HG02571 (cell line): ENCODE results near the gene UGGT2.
"Not testable (repeated sequence)": the region's sequence is repeated elsewhere in the genome, so short reads cannot be mapped to it uniquely, and the experiment has no call there.

ENCODE experiments used
- ATAC-seq: cut with Tn5 transposase; IDR thresholded peaks from one replicate; pipeline ENCODE4 v1.9.1; 2021; ENCODE audit warnings: mild to moderate bottlenecking, moderate library complexity; ENCODE audit not compliant: unreplicated experiment

The UGGT2 gene

DNA sequence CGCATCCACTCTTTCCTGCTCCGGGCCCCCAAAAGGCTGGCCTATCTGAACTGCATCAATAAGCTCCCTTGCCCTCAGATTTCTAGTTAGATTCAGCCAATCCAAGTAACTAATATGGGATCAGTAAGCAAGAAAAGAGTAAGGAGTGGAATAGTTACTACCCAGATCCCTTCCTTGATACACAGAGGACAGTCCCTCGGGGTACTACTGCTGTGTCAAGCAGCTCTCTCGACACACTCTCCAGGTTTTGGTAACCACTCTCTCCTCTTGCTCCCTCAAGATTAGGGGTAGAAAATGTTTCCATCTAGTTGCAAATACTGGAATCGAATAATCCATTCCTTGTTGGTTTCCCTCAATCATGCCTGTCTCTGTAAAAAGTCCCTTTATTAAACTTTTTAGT lies 65.4 kb downstream of the UGGT2 start:
- no peak for ATAC-seq

DNA sequence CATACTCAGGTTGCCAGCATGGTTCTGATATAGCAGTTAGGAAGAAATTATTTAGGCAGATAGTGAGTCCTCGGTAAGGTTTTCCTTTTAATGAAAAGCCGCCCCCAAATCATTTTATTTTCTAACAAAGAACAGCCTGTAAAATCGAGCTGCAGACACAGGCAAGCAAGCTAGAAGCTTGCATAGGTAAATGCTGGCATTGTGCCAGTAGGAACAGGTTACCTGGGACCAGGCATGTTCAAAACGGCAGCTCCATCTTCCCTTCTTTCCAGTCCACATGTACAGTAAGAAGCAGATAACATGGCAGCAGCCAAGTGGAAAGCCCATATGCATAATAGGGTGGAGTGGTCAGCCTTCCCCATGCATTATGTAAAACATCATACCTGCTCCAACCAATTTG lies 71.1 kb downstream of the UGGT2 start:
- ATAC-seq = no peak

DNA sequence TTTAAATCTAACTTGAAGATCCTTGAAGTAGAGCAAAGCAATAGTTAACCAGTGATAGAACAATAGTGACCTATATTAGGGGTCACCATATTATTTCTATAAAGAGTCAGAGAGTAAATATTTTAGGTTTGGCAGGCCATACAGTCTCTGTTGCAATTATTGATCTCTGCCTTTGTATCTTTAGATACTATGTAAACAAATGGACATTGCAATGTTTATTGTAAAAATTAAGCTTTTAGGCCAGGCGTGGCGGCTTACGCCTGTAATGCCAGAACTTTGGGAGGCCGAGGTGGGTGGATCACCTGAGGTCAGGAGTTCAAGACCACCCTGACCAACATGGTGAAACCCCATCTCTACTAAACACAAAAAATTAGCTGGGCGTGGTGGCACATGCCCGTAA lies 80.5 kb downstream of the UGGT2 start:
- not testable (repeated sequence) for ATAC-seq

DNA sequence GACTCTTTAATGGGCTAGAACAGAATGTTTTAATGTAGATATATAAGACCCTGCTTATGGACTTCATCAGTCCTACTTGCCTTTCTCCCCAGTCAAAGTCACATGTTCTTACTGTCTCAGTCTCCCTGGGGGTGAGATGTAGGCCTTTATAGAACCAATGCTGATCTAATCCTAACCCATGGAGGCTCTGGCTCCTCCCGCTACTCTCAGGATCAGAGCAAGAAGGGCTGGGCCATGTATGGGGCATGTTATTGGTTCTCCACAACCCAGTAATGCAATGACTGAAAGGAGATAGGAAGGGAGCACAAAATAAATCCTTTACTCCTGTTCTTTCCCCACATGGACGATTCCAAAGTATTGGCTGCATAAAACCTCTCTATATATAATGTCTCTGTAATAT lies 82.3 kb downstream of the UGGT2 start:
- no peak for ATAC-seq

DNA sequence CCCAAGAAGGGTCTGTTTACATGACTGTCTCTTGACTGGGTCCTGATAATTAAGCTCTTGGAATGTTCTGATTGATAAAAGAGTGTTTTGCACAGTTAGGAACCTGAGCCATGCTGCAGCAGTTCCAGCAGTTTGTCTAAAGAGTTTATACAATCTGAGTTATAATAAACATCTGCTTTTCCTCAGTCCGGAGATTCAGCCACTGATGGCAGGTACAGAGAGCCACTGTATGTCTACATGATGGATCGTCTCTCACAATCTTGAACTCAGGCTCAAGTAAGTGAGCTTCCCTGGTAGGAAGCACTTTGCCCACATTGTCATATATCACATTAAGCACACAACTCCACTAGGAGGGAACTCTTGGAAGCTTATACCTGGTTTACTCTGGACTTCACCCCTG lies 84.3 kb downstream of the UGGT2 start:
- ATAC-seq = no peak

- no peak for ATAC-seq
These were observed 95.9 kb downstream of the UGGT2 start for GRCh38 chr13:95957331-95957730.

DNA sequence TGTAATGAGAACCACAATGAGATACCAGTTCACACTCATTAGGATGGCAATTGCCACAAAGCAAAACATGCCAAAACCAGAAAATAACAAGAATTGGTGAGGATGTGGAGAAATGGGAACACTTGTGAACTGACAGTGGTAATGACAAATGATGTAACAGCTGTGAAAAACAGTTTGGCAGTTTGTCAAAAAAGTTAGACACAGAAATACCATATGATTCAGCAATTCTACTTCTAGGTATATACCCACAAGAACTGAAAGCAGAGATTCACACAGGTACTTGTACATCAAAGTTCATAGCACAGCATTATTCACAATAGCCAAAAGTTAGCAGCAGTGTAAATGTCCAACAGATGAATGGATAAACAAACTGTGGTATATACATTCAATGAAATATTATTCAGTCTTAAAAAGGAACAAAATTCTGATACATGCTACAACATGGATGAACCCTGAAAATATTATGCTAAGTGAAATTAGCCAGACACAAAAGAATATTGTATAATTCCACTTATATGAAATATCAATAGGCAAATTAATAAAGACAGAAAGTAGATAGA lies 96.5 kb downstream of the UGGT2 start:
- no peak for ATAC-seq

DNA sequence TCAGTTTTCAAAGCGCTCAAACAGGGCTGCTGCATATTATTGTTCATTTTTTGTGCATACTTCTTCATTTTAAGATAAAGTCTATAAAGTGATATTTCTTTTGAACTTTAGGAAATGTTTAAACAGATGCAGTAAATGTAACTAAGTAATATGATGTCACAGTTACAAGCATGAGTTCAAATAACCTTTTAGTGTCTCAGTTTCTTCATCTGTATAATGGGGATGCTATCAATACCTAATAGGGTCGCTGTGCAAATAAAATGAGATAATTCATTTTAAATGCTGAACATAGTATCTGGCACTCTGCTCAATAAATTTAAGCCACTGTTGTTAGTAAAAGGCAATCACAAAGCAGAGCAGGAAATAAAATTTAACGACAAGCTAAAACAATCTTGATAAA lies 97.5 kb downstream of the UGGT2 start:
- ATAC-seq = no peak

DNA sequence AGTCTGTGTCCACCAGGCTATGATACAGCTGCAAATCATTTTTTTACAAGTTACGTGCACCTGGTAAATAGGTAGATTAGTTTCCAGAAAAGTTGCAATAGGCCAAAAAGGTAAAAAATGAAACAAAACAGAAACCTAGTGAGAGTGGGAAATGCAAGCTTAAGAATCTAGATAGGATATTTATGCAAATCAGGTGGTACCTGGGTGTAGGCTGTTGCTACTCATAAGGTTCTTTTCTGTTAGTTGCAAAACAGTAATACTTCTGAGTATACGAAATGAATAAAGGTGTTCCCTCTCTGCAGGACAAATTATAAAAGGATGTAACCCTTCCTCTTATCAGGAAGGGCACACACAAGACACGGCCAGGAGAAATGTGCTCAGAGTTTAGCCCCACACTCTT lies 97.9 kb downstream of the UGGT2 start:
- ATAC-seq = peak; percentile 83

DNA sequence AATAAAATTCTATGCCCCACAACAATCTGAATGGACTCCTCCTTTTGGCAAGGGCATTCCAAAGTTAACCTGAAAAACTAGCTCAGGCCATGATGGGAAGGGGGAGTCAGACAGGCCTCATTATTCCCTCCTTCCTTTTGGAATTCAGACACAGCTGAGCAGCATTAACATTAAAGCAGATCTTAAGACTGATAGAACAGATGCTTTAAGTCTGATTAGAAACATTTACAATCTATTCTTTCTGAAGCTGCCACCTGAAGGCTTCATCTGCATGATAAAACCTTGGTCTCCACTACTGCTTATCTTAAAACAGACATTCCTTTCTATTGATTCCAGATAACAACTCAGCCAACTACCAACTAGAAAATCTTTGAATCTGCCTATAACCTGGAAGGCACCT lies 98.9 kb downstream of the UGGT2 start:
- no peak for ATAC-seq

- no peak for ATAC-seq
These were observed 103.1 kb downstream of the UGGT2 start for GRCh38 chr13:95950103-95950502.

- no peak for ATAC-seq
These were observed 104.5 kb downstream of the UGGT2 start for GRCh38 chr13:95948656-95949055.

GRCh38 chr13:95937714-95938320 lies 115.4 kb downstream of the UGGT2 start:
- ATAC-seq = no peak

DNA sequence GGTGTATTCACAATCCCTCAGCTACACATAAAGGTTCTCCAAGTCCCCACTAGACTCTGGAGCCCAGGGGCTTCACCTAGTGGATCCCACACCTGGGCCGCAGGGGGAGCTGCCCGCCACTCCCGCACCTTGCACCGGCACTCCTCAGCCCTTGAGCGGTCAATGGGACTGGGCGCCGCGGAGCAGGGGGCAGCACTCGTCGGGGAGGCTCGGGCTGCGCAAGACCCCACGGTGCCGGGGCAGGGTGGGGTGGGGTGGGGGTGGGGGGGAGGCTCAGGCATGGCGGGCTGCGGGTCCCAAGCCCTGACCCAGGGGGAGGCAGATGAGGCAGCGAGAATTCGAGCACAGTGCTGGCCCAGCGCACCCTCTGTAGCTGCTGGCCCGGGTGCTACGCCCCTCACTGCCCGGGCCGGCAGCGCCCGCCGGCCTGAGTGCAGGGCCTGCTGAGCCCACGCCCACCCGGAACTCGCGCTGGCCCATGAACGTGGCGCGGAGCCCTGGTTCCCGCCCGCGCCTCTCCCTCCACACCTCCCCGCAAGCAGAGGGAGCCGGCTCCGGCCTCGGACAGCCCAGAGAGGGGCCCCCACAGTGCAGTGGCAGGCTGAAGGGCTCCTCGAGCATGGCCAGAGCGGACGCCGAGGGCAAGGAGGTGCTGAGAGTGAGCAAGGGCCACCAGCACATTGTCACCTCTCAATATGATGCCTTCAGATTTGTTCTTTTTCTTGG lies 121.7 kb downstream of the UGGT2 start:
- ATAC-seq = no peak

GRCh38 chr13:95929430-95929829 lies 123.8 kb downstream of the UGGT2 start:
- no peak for ATAC-seq

GRCh38 chr13:95928367-95928906 lies 124.8 kb downstream of the UGGT2 start:
- not testable (repeated sequence) for ATAC-seq

- ATAC-seq = no peak
These were observed 127.0 kb downstream of the UGGT2 start for GRCh38 chr13:95926231-95926630.

DNA sequence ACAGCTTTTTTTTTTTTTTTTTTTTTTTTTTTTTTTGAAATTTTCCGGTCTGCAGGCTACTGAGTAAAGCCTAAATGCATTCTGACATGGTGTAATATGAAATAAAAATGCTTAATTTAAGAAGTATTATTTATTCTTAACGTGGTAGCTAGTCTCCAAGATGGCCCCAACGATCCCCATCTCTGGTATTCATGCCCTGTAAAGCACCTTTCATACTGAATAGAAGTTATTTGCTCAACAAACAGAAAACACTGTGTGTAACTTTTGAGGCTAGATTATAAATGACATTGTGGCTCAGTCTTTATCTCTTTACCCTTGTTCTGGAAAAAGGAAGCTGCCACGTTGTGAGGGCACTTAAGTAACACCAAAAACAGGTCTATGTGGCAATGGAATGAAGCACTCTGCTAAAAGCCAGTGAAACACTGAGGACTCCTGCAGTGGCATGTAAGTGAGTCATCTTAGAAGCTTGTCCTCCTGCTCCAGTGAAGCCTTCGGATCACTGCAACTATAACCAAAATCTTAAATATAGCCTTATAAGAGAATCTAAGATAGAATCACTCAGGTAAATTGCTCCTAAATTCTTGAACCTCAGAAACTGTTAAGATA lies 128.7 kb downstream of the UGGT2 start:
- ATAC-seq = no peak

DNA sequence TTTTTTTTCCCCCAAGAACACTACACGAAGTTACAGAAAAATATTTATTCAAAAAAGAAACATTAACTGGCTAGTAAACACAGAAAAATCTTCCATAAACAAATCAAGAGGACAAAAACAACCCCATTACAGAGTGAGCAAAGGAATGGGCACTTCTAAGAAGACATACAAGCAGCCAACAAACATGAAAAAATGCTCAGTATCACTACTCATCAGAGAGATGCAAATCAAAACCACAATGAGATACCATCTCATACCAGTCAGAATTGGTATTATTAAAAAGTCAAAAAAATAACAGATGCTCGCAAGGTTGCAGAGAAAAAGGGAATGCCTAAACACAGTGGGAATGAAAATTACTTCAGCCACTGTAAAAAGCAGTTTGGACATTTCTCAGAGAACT lies 131.7 kb downstream of the UGGT2 start:
- ATAC-seq = peak; percentile 51

DNA sequence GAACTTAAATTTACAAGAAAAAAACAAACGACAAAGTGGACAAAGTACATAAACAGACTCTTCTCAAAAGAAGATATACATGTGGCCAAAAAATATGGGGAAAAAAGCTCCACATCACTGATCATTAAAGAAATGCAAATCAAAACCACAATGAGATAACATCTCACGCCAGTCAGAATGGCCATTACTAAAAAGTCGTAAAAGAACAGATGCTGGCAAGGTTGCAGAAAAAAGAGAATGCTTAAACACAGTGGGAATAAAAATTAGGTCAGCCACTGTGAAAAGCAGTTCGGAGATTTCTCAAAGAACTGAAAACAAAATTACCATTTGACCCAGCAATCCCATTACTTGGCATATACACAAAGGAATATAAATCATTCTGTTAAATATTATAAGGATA lies 132.7 kb downstream of the UGGT2 start:
- no peak for ATAC-seq

- no peak for ATAC-seq
These were observed 134.3 kb downstream of the UGGT2 start for GRCh38 chr13:95918860-95919259.

- ATAC-seq = no peak
These were observed 138.2 kb downstream of the UGGT2 start for GRCh38 chr13:95914991-95915501.
